Prostate gland (tissue), 2 donors: ENCODE data around the gene VIPAS39.

Experiments used
- POLR2A ChIP-seq: fragments of 450-650 bp; IDR thresholded peaks from one replicate; pipeline ENCODE4 v1.6.1; 2016; ENCODE audit warnings: antibody characterized with exemption, mild to moderate bottlenecking
- POLR2AphosphoS5 ChIP-seq: sonication (generic); formaldehyde crosslinking; IDR thresholded peaks from one replicate; pipeline ENCODE4 v1.6.1; 2017; ENCODE audit warnings: antibody characterized with exemption
- TF ChIP-seq, protein P1 (sequence below), 4 experiments: fragments of 200-600 bp in 2 of 4; fragments of 450-650 bp in 2 of 4; sonication (generic) in 2 of 4; IDR thresholded peaks; 1 replicate in 3 of 4; 2 replicates in 1 of 4; pipeline ENCODE4 v1.5.1; 2016 to 2019; ENCODE audit warnings: antibody characterized with exemption in 4 of 4, mild to moderate bottlenecking in 2 of 4, moderate library complexity in 2 of 4

GRCh38 chr14:77457522-77458248, at the start of gene VIPAS39, which contains the start of gene AHSA1:
- TF ChIP-seq, protein P1, sequence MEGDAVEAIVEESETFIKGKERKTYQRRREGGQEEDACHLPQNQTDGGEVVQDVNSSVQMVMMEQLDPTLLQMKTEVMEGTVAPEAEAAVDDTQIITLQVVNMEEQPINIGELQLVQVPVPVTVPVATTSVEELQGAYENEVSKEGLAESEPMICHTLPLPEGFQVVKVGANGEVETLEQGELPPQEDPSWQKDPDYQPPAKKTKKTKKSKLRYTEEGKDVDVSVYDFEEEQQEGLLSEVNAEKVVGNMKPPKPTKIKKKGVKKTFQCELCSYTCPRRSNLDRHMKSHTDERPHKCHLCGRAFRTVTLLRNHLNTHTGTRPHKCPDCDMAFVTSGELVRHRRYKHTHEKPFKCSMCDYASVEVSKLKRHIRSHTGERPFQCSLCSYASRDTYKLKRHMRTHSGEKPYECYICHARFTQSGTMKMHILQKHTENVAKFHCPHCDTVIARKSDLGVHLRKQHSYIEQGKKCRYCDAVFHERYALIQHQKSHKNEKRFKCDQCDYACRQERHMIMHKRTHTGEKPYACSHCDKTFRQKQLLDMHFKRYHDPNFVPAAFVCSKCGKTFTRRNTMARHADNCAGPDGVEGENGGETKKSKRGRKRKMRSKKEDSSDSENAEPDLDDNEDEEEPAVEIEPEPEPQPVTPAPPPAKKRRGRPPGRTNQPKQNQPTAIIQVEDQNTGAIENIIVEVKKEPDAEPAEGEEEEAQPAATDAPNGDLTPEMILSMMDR (IDR thresholded peaks at IDR 0.05) = peak in 1 of 4 experiments; percentile 14
- TF ChIP-seq POLR2A = peak; percentile 78
- peak; percentile 86 for TF ChIP-seq POLR2AphosphoS5
